B cell (primary cell): Measurements from ENCODE around the gene PDZRN3.

ENCODE experiments used
- CTCF ChIP-seq: fragments of 200-600 bp; IDR thresholded peaks from one replicate; pipeline ENCODE4 v1.8.0; 2022; ENCODE audit warnings: antibody characterized with exemption, mild to moderate bottlenecking
- EZH2 ChIP-seq: IDR thresholded peaks from 2 replicates; pipeline ENCODE4 v1.6.1; 2012; ENCODE audit warnings: borderline replicate concordance, low read depth, mild to moderate bottlenecking, moderate library complexity, low read length; ENCODE audit not compliant: insufficient read depth, poor library complexity, severe bottlenecking

- TF ChIP-seq CTCF (no peak), EZH2 (no peak)
Observed at GRCh38 chr3:73658227-73658626, 33.5 kb upstream of the PDZRN3 start.
